Osteocyte (in vitro differentiated cells): ENCODE data around the gene BICD1. TPM values are rescaled to one million over a fixed set of nuclear protein-coding genes. Genes with fewer than 3 reads are reported as not detected.

ENCODE experiments used
- DNase-seq: peaks from one replicate; pipeline ENCODE4 v3.0.0; 2021; ENCODE audit warnings: mixed read lengths; ENCODE audit not compliant: unreplicated experiment; ENCODE audit errors: extremely low spot score
- H3K27ac Mint-ChIP-seq: one replicate; pipeline ENCODE4 v1.8.0; 2021; ENCODE audit warnings: mild to moderate bottlenecking, mixed read lengths; ENCODE audit not compliant: unreplicated experiment
- H3K27me3 Mint-ChIP-seq: one replicate; pipeline ENCODE4 v1.8.0; 2021; ENCODE audit warnings: mixed read lengths; ENCODE audit not compliant: unreplicated experiment
- H3K36me3 Mint-ChIP-seq: one replicate; pipeline ENCODE4 v1.8.0; 2021; ENCODE audit warnings: mixed read lengths; ENCODE audit not compliant: unreplicated experiment
- H3K4me1 Mint-ChIP-seq: one replicate; pipeline ENCODE4 v1.8.0; 2021; ENCODE audit warnings: mixed read lengths; ENCODE audit not compliant: unreplicated experiment
- H3K4me3 Mint-ChIP-seq: one replicate; pipeline ENCODE4 v1.8.0; 2021; ENCODE audit warnings: mild to moderate bottlenecking, moderate library complexity, mixed read lengths; ENCODE audit not compliant: unreplicated experiment
- H3K9me3 Mint-ChIP-seq: one replicate; pipeline ENCODE4 v1.8.0; 2021; ENCODE audit warnings: mixed read lengths; ENCODE audit not compliant: unreplicated experiment
- total RNA-seq: library from RNA; stranded (reverse); gene quantifications from 2 replicates; pipeline ENCODE4 v1.2.1, GENCODE V29; 2021
- TF ChIP-seq, protein P1 (sequence below): fragments of 200-600 bp; sonication (generic); IDR thresholded peaks from 2 replicates; pipeline ENCODE4 v1.5.0; 2021; ENCODE audit warnings: antibody characterized with exemption, mild to moderate bottlenecking, moderate library complexity

The BICD1 gene
- total RNA-seq, 1 donor from 2014 or later = 47.6 TPM

DNA sequence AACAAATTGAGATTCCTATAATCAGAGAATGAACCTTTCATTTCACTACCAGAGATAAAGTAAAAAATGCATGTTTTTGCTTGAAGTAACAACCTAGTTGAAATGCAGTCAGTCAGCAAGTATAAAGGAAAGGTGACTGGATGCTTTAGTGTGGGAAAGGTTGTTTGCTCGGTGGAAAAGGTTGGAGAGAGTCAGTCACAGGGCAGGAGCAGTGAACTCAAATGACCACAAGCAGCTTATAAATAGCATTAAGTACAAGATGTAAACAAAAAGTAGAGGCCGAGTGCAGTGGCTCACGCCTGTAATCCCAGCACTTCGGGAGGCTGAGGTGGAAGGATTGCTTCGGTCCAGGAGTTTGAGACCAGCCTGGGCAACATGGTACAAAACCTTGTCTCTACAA, 194.6 kb downstream of the BICD1 start:
- no peaks in the 10 kb centered on the region for H3K27me3 Mint-ChIP-seq
- H3K4me1 Mint-ChIP-seq = peaks cover 4% of the 10 kb centered on the region
- no peak overlapping the region for H3K27ac Mint-ChIP-seq
- DNase-seq = no peak
- TF ChIP-seq, protein P1, sequence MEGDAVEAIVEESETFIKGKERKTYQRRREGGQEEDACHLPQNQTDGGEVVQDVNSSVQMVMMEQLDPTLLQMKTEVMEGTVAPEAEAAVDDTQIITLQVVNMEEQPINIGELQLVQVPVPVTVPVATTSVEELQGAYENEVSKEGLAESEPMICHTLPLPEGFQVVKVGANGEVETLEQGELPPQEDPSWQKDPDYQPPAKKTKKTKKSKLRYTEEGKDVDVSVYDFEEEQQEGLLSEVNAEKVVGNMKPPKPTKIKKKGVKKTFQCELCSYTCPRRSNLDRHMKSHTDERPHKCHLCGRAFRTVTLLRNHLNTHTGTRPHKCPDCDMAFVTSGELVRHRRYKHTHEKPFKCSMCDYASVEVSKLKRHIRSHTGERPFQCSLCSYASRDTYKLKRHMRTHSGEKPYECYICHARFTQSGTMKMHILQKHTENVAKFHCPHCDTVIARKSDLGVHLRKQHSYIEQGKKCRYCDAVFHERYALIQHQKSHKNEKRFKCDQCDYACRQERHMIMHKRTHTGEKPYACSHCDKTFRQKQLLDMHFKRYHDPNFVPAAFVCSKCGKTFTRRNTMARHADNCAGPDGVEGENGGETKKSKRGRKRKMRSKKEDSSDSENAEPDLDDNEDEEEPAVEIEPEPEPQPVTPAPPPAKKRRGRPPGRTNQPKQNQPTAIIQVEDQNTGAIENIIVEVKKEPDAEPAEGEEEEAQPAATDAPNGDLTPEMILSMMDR = no peak
- H3K4me3 Mint-ChIP-seq = no peak overlapping the region
- H3K9me3 Mint-ChIP-seq = no peaks in the 10 kb centered on the region
- peaks cover 7% of the 10 kb centered on the region for H3K36me3 Mint-ChIP-seq

DNA sequence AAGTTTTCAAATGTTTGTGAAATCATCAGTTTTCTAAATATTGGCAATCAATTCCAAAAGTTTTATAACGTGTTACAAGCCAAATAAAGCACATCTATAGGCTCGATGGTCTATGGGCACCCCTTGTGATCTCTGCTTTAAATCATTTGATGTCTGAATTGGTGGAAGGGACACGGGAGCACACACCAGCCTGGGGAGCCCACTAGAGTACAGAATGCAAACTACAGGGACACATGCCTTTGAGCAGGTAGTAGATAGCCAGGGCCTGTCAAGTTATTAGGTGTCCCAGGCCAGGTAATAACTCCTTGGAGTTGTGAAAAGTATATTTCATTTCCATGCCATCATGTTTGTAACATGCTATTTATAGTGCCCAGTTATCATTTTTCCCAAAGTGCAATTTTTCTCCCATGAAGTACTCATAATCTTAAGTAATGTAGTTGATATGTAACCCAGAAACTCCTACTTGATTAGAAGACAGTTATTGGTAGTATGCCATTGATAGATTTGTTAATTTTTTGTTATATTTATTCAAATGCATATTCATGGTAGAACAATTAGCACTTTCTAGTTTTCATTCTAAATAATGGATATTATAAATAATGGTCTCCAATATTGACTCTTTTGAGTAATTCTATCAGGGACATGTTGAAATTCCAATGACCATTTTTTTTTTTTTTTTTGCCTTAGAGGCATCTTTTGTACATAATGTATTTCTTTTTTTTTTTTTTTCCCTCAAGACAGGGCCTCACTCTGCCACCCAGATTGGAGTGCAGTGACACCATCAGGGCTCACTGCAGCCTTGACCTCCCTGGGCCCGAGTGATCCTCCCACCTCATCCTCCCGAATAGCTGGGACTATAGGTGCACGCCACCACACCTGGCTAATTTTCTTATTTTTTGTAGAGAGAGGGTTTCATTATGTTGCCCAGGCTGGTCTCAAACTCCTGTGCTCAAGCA, 195.8 kb downstream of the BICD1 start:
- Mint-ChIP-seq H3K4me1 (no peaks in the 10 kb centered on the region), H3K9me3 (no peaks in the 10 kb centered on the region), H3K27me3 (no peaks in the 10 kb centered on the region), H3K4me3 (no peak overlapping the region), H3K27ac (no peak overlapping the region), H3K36me3 (peaks cover 10% of the 10 kb centered on the region)
- DNase-seq = no peak
- TF ChIP-seq, protein P1 = peak; percentile 38

DNA sequence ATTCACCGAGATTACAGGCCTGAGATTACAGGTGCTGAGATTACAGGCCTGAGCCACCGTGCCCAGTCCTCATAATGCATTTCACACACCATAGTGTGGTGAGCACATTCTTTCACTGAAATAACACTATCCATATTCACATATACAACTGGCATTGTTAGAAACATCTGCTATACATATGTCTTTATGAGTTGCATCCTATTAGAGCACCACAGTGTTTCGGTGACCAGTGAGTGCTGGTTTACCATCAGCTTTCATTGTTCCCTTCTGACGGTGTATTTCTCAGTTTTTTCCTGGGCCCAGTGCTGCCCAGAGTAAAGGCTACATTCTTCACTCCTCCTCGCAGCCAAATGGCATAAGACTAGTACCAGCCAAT, 196.5 kb downstream of the BICD1 start:
- H3K9me3 Mint-ChIP-seq = no peaks in the 10 kb centered on the region
- no peak overlapping the region for H3K4me3 Mint-ChIP-seq
- no peak for DNase-seq
- TF ChIP-seq, protein P1 = no peak
- H3K36me3 Mint-ChIP-seq = peaks cover 10% of the 10 kb centered on the region
- no peaks in the 10 kb centered on the region for H3K4me1 Mint-ChIP-seq
- H3K27me3 Mint-ChIP-seq = no peaks in the 10 kb centered on the region
- no peak overlapping the region for H3K27ac Mint-ChIP-seq

DNA sequence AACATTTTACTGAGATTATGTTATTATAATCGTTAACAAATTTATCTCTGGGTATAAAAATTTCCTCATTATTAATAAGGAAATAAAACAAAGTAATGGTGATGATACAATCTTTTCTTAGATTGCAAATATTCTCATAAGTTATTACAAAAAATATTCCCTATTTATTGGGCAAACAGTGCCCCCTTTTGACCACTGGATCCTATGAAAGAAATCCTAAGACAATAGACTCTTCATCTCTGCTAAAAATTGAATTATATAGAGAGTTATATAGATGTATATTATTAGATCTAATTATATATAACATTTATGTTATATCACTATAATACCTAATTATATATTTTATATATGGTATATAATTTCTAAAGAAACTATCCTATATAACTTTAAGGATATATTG, 198.5 kb downstream of the BICD1 start:
- no peaks in the 10 kb centered on the region for H3K27me3 Mint-ChIP-seq
- DNase-seq = no peak
- no peaks in the 10 kb centered on the region for H3K4me1 Mint-ChIP-seq
- no peaks in the 10 kb centered on the region for H3K9me3 Mint-ChIP-seq
- peaks cover 10% of the 10 kb centered on the region for H3K36me3 Mint-ChIP-seq
- no peak overlapping the region for H3K4me3 Mint-ChIP-seq
- no peak overlapping the region for H3K27ac Mint-ChIP-seq
- TF ChIP-seq, protein P1 = no peak

DNA sequence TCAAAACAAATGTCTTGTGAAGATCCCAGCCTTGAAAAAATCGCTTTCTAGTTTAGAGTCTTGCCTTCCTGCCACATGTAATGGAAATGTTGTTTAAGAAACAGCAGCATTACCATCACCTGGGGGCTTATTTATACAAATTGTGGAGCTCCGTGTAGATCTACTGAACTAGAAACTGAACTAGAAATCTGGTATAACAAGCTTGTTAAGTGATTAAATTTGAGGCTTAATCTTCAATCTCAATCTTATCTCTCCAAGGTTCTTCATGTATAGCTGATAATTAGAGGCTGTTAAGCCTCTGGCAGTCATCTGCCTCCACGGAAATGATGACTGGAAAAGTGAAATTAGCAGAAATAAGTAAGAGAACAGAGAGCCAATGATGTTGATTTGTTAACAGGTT, 200.7 kb downstream of the BICD1 start:
- no peak for DNase-seq
- peaks cover 10% of the 10 kb centered on the region for H3K36me3 Mint-ChIP-seq

More for the DNA sequence above, 200.7 kb downstream of the BICD1 start:
- TF ChIP-seq, protein P1 = no peak
- Mint-ChIP-seq H3K4me1 (peaks cover 7% of the 10 kb centered on the region), H3K4me3 (no peak overlapping the region), H3K27me3 (no peaks in the 10 kb centered on the region), H3K9me3 (no peaks in the 10 kb centered on the region), H3K27ac (no peak overlapping the region)
